HG03139 (cell line): ENCODE measurements around the gene SVBP.
"Not testable (repeated sequence)": the region's sequence is repeated elsewhere in the genome, so short reads cannot be mapped to it uniquely, and the experiment has no call there.

Experiments used
- ATAC-seq: cut with Tn5 transposase; IDR thresholded peaks from one replicate; pipeline ENCODE4 v1.9.1; 2021; ENCODE audit not compliant: unreplicated experiment

The SVBP gene

GRCh38 chr1:42841440-42842147, 24.4 kb upstream of the SVBP start:
- ATAC-seq: no peak

GRCh38 chr1:42841010-42841409, 23.8 kb upstream of the SVBP start:
- ATAC-seq: no peak

GRCh38 chr1:42838482-42839190, 21.4 kb upstream of the SVBP start:
- ATAC-seq: no peak

- no peak for ATAC-seq
These were observed 20.5 kb upstream of the SVBP start for GRCh38 chr1:42837709-42838108.

GRCh38 chr1:42835422-42835821, 18.2 kb upstream of the SVBP start:
- ATAC-seq: no peak

- no peak for ATAC-seq
These were observed 17.6 kb upstream of the SVBP start for GRCh38 chr1:42834803-42835202.

- no peak for ATAC-seq
These were observed 16.8 kb upstream of the SVBP start for GRCh38 chr1:42833981-42834380.

GRCh38 chr1:42832641-42833240, 15.5 kb upstream of the SVBP start:
- ATAC-seq: no peak

GRCh38 chr1:42831273-42831672, 14.1 kb upstream of the SVBP start:
- ATAC-seq: no peak

GRCh38 chr1:42830631-42831030, 13.4 kb upstream of the SVBP start:
- no peak for ATAC-seq

- no peak for ATAC-seq
These were observed 8.0 kb upstream of the SVBP start for GRCh38 chr1:42825036-42825851.

- no peak for ATAC-seq
These were observed 7.4 kb upstream of the SVBP start for GRCh38 chr1:42824481-42825035.

- no peak for ATAC-seq
These were observed 5.7 kb upstream of the SVBP start for GRCh38 chr1:42822800-42823392.

- ATAC-seq: no peak
These were observed 4.5 kb upstream of the SVBP start for GRCh38 chr1:42821690-42822089.

GRCh38 chr1:42820813-42821212, 3.6 kb upstream of the SVBP start:
- no peak for ATAC-seq

- ATAC-seq: no peak
These were observed 779 bp upstream of the SVBP start for GRCh38 chr1:42817976-42818375.

- peak; percentile 5 for ATAC-seq
These were observed 207 bp upstream of the SVBP start for GRCh38 chr1:42817440-42817767.

GRCh38 chr1:42815941-42816584, 1.1 kb downstream of the SVBP start:
- no peak for ATAC-seq

GRCh38 chr1:42814815-42815214, 2.4 kb downstream of the SVBP start:
- ATAC-seq: not testable (repeated sequence)

- no peak for ATAC-seq
These were observed 10.0 kb downstream of the SVBP start for GRCh38 chr1:42807056-42807668.
